ENCODE measurements around the gene TEKT4. TPM values are rescaled to one million over a fixed set of nuclear protein-coding genes. Genes with fewer than 3 reads are reported as not detected.
"Not testable (repeated sequence)": the region's sequence is repeated elsewhere in the genome, so short reads cannot be mapped to it uniquely, and the experiment has no call there.

TEKT4 gene
- total RNA-seq, 1 donor from 2014 or later: 0.29 TPM

DNA sequence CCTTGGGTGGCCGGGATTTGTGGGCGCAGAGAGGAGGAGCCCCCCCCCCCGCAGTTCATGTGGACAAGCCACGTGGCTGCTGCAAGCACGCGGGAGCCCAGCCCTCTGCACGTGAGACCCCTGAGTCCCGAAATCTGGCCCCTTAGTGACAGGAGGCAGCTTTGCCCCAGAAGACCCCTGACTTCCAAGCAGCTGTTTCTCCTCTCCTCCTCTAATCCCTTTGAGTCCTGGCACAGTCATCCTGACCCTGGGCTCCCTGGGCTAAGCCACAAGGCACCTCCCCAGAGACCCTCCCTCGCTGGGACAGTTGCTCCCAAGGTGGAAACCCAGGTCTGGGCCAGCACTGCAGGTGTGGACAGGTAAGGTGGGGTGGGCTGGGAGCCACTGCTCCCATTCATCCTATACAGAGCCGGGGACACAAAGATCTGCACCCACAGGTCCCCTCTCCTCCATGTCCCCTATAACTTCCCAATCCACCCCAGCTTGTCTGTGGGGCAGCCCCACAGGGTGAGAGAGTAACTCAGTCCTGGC, 923 bp downstream of the TEKT4 start:
- intact Hi-C loops (cut with micrococcal nuclease): loop anchor here (10.0 kb wide), 1 partner anchor 83 kb away; no protein-coding TSS in a partner anchor
- no peak for DNase-seq (ENCODE audit: low spot score)
- H3K9me3 Mint-ChIP-seq: no peaks in the 10 kb centered on the region
- no peaks in the 10 kb centered on the region for H3K36me3 Mint-ChIP-seq (ENCODE audit: low read depth)
- H3K27ac Mint-ChIP-seq: no peak overlapping the region
- H3K4me3 Mint-ChIP-seq: no peak overlapping the region
- no peaks in the 10 kb centered on the region for H3K27me3 Mint-ChIP-seq (ENCODE audit: insufficient read depth)
- H3K4me1 Mint-ChIP-seq (ENCODE audit: low read depth): no peaks in the 10 kb centered on the region

DNA sequence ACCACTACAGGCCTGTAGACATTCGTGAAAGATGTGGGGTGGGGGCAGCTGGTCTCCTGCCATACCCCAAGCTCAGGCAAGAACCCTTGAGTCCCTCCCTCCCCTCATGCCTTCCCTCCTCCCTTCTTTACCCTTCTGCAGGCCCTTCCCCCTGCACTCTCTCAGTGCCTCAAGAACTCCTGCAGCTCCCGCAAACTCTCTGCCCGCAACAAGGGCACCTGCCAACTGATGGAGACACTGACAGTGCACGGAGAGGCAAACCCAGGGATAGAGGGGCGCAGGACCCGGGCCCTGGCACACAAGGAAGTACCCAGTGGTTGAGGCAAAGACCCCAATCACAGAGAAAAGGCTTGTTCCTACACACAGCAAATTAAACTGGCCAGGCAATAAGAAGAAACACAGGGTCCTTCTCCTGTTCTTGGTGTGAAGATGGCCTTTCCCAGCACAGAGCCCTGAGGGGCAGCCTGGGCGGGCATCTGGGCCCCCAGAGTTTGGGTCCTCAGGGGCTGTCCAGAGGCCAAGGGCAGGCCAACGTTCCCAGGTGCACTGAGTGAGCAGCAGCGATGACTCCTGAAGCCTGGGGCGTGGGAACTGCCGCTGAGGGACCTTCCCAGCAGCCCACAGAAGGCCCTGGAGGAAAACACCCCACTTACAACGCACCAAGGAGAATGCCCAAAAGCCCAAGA, 1.6 kb downstream of the TEKT4 start:
- Mint-ChIP-seq H3K9me3 (no peaks in the 10 kb centered on the region), H3K4me1 (ENCODE audit: low read depth) (no peaks in the 10 kb centered on the region), H3K36me3 (ENCODE audit: low read depth) (no peaks in the 10 kb centered on the region), H3K27me3 (ENCODE audit: insufficient read depth) (no peaks in the 10 kb centered on the region), H3K27ac (no peak overlapping the region), H3K4me3 (no peak overlapping the region)
- no peak for DNase-seq (ENCODE audit: low spot score)
- intact Hi-C loops (cut with micrococcal nuclease): loop anchor here (10.0 kb wide), 1 partner anchor 82 kb away; no protein-coding TSS in a partner anchor

DNA sequence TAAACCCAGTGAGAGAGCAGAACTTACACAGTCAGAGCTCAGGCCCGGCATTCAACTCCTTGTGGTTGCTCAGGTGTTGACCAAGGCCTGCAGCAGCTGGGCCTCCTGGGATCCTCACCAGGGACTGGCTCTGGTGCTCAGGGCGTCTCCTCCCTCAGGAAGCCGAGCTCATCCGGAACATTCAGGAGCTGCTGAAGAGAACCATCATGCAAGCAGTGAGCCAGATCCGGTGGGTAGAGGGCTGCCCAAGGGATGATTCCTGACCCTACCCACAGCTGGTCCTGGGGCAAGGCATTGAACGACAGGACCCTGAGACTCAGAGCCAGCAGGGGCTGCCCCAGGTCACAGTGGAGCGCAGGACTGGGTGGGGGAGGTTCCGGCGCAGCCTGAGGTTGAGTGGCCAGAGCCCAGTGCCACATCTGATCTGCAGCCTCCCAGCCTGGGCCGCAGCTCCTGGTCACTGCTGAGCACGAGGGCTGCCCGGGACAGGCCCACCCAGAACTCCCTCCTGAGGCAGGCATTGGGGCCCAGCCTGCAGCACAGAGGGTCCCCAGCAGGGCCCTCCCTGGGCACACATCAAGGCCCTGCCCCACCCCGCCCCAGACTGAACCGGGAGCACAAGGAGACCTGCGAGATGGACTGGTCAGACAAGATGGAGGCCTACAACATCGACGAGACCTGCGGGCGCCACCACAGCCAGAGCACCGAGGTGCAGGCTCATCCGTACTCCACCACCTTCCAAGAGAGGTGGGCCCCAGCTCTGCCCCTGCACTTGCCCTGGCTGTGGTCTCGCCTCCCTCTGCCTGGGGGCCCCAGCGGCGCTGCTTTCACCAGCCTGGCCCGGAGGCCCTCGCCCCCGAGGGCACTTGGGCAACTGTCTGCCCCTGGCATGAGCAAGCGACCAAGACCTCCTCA, 2.4 kb downstream of the TEKT4 start:
- no peaks in the 10 kb centered on the region for H3K27me3 Mint-ChIP-seq (ENCODE audit: insufficient read depth)
- no peaks in the 10 kb centered on the region for H3K36me3 Mint-ChIP-seq (ENCODE audit: low read depth)
- no peaks in the 10 kb centered on the region for H3K9me3 Mint-ChIP-seq
- no peak overlapping the region for H3K4me3 Mint-ChIP-seq
- no peak overlapping the region for H3K27ac Mint-ChIP-seq
- intact Hi-C loops (cut with micrococcal nuclease): loop anchor here (1.0 to 10.0 kb wide), 2 partner anchors 81 to 242 kb away; no protein-coding TSS in a partner anchor
- DNase-seq (ENCODE audit: low spot score): no peak
- H3K4me1 Mint-ChIP-seq (ENCODE audit: low read depth): no peaks in the 10 kb centered on the region

DNA sequence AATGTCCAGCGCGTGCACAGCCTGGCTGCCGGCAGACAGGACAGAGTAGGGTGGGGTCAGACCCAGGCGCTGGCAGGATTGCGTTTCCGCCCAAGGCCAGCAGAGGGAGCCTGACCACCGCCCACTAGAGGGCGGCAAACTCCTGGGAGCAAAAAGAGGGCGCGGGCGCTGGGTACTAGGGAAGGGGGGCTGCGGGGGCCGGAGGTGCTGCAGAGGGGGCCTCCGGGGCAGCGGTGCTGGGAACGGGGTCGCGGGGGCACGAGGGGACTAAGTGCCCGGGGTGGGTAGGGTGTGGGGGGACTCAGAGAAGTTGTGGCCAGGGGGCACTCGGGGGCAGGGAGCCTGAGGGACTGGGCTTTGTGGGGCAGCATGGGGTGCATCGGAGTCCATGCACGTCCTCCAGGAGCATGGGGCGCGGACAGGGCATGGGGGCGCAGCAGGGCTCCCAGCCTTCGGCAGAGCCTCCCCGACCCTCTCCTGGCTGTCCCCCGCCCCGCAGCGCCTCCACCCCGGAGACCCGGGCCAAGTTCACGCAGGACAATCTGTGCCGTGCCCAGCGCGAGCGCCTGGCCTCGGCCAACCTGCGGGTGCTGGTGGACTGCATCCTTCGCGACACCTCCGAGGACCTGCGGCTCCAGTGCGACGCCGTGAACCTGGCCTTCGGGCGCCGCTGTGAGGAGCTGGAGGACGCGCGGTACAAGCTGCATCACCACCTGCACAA, 3.2 kb downstream of the TEKT4 start:
- Mint-ChIP-seq H3K27me3 (ENCODE audit: insufficient read depth) (no peaks in the 10 kb centered on the region), H3K27ac (no peak overlapping the region), H3K4me1 (ENCODE audit: low read depth) (no peaks in the 10 kb centered on the region), H3K36me3 (ENCODE audit: low read depth) (no peaks in the 10 kb centered on the region), H3K9me3 (no peaks in the 10 kb centered on the region), H3K4me3 (no peak overlapping the region)
- peak; percentile 56 for DNase-seq (ENCODE audit: low spot score)
- intact Hi-C loops (cut with micrococcal nuclease): loop anchor here (1.0 to 10.0 kb wide), 2 partner anchors 80 to 241 kb away; no protein-coding TSS in a partner anchor

DNA sequence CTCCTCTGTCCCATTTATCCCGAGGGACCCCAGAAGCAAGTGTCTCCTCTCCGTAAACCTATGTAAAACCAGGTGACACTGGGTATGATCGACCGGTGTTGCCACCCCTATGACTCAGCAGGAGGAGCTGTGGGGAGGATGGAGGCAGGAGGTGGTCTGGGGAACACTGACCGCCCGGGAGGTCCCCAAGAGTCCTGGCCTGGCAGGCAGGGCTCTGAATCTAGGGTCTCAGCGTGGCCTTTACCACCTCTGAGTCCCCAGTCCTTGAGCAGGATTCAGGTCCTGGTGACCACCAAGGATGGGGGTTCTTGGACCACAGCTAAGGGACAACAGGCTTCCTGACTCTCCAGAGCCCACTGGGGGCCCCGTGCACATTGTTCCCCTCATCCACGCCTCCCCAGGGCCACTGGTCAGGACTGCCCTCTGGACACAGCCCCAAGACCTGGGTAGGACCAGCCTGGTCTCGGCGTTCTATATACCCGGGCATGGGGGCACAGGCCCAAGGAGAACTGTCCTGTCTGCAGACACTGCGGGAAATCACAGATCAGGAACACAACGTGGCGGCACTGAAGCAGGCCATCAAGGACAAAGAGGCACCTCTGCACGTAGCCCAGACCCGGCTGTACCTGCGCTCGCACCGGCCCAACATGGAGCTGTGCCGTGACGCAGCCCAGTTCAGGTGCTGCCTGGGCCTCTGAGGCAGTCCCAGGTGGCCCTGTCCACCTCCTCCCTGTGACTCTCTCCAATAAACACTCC, 4.0 kb downstream of the TEKT4 start:
- no peak overlapping the region for H3K4me3 Mint-ChIP-seq
- H3K27ac Mint-ChIP-seq: no peak overlapping the region
- H3K9me3 Mint-ChIP-seq: no peaks in the 10 kb centered on the region
- H3K4me1 Mint-ChIP-seq (ENCODE audit: low read depth): no peaks in the 10 kb centered on the region
- intact Hi-C loops (cut with micrococcal nuclease): loop anchor here (10.0 kb wide), 1 partner anchor 80 kb away; no protein-coding TSS in a partner anchor
- H3K27me3 Mint-ChIP-seq (ENCODE audit: insufficient read depth): no peaks in the 10 kb centered on the region
- DNase-seq (ENCODE audit: low spot score): no peak
- H3K36me3 Mint-ChIP-seq (ENCODE audit: low read depth): no peaks in the 10 kb centered on the region

DNA sequence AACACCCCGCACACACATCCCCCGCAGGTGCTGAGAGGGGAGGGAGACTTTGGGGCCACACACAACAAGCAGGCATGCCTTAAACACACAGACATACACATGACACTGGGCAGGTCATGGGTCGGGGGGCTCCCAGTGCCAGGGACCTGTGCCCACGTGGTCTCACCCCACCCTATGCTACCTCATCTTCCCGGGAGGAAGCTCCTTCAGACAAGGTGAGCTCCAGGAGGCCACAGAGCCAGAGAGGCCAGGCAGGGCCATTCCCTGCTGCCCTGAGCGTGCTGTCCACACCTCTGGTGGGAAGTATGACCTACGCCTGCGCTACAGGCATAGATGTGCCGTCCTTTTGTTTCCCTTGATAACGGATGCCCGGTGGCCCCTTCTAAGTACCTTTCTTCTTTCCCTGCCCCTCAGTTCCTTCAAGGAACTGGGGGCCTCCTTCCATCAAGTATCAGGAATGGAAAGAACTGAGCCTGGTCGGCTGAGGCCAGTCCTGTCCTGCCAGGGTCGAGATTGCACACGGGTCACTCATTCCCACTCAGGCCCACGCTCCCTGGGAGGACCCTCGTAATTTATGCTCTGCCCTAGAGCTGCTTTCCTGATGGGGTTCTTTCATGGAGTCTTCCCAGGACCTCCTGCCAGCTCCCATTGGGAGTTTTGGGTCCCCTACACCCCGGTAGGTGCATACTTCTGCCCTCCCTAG, 4.7 kb downstream of the TEKT4 start:
- intact Hi-C loops (cut with micrococcal nuclease): loop anchor here (10.0 kb wide), 1 partner anchor 79 kb away; no protein-coding TSS in a partner anchor
- H3K4me1 Mint-ChIP-seq (ENCODE audit: low read depth): no peaks in the 10 kb centered on the region
- no peaks in the 10 kb centered on the region for H3K36me3 Mint-ChIP-seq (ENCODE audit: low read depth)
- H3K27me3 Mint-ChIP-seq (ENCODE audit: insufficient read depth): no peaks in the 10 kb centered on the region
- H3K9me3 Mint-ChIP-seq: no peaks in the 10 kb centered on the region
- H3K4me3 Mint-ChIP-seq: no peak overlapping the region
- no peak overlapping the region for H3K27ac Mint-ChIP-seq
- no peak for DNase-seq (ENCODE audit: low spot score)

DNA sequence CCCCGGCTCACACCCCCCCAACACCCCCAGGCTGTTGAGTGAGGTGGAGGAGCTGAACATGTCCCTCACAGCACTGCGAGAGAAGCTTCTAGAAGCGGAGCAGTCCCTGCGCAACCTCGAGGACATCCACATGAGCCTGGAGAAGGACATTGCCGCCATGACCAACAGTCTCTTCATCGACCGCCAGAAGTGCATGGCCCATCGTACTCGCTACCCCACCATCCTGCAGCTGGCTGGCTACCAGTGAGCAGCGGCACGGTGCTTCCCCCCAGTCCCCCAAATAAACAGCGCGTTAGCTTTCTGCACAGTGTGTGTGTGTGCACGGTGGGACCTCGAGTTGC, 5.3 kb downstream of the TEKT4 start:
- intact Hi-C loops (cut with micrococcal nuclease): loop anchor here (10.0 kb wide), 1 partner anchor 78 kb away; no protein-coding TSS in a partner anchor
- no peak overlapping the region for H3K27ac Mint-ChIP-seq
- no peaks in the 10 kb centered on the region for H3K4me1 Mint-ChIP-seq (ENCODE audit: low read depth)
- H3K4me3 Mint-ChIP-seq: no peak overlapping the region
- no peaks in the 10 kb centered on the region for H3K9me3 Mint-ChIP-seq
- DNase-seq (ENCODE audit: low spot score): no peak
- no peaks in the 10 kb centered on the region for H3K27me3 Mint-ChIP-seq (ENCODE audit: insufficient read depth)
- H3K36me3 Mint-ChIP-seq (ENCODE audit: low read depth): no peaks in the 10 kb centered on the region

DNA sequence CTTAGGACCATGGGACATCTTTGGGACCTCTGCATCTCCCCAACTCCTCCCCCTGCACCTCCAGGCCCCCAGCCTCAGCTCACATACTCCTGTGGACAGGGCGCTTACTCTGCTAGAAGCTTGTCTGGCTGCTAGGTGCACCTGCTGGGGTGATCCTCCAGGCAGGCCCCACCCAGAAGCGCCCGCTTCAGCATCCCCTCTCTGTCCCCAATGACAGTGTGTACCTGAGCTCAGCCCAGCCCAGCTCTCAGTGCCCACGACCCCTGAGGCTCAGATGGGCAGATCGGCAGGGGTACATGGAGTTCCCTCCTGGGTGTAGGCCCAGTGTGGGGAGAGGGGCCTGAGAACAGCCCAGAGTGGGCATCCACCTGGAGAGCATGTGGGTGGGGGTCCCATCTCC, 5.9 kb downstream of the TEKT4 start:
- DNase-seq (ENCODE audit: low spot score): no peak
- Mint-ChIP-seq H3K4me3 (no peak overlapping the region), H3K27me3 (ENCODE audit: insufficient read depth) (no peaks in the 10 kb centered on the region), H3K36me3 (ENCODE audit: low read depth) (no peaks in the 10 kb centered on the region), H3K4me1 (ENCODE audit: low read depth) (no peaks in the 10 kb centered on the region), H3K9me3 (no peaks in the 10 kb centered on the region), H3K27ac (no peak overlapping the region)
- intact Hi-C loops (cut with micrococcal nuclease): loop anchor here (10.0 kb wide), 1 partner anchor 78 kb away; no protein-coding TSS in a partner anchor

DNA sequence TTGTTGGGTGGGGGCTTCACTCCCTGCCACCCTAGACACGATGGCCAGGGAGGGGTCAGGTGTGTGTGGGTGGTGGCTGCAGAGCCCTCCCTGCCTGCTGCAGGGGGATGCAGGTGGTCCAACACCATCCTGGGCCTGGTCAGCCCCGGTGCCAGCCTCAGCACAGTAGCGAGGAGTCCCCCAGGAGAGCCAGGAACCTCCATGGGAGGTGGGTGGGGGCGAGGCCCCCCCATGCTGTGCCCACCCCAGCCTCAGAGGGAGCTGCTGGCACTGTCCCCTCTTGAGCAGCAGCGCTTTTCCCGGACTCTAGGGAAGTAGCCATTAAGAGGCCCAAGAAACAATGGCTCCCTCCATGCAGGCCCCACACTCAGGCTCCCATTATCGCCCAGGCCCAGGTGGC, 7.3 kb downstream of the TEKT4 start:
- not testable (repeated sequence) for H3K27ac Mint-ChIP-seq; DNase-seq (ENCODE audit: low spot score); H3K4me1 Mint-ChIP-seq (ENCODE audit: low read depth); H3K9me3 Mint-ChIP-seq; H3K27me3 Mint-ChIP-seq (ENCODE audit: insufficient read depth); H3K36me3 Mint-ChIP-seq (ENCODE audit: low read depth); H3K4me3 Mint-ChIP-seq
- intact Hi-C loops (cut with micrococcal nuclease): loop anchor here (10.0 kb wide), 1 partner anchor 76 kb away; no protein-coding TSS in a partner anchor

DNA sequence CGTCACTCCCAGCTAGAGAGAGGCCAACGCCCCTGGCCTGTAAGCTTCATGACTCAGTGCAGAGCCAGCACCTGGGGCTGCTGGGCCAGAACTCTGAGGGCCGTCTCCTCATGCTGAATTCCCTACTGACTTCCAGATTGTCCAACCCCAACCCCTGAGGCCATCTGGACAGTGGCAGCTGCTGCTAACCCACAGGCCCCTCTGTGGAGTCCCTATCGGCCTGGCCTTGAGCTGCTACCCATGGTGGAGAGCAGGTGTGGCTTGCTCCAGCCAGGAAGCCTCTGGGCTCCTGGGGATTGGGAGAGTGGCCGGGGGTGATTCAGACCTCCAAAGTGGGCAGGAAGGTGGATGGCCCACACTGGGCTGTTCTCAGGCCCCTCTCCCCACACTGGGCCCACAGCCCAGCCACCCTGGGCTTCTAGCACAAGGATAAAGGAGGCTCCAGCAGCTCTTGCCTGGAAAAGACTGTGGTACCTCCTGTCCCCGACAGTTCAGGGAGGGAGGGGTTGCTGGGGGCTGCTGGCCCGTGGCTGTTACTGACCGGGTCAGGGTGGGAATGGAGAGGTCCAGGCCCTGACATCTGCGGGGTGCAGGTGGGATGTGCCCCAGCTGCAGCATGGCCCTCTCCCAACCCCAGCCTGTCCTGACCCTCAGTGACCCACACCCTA, 8.2 kb downstream of the TEKT4 start:
- H3K4me3 Mint-ChIP-seq: no peak overlapping the region
- no peak for DNase-seq (ENCODE audit: low spot score)
- H3K27me3 Mint-ChIP-seq (ENCODE audit: insufficient read depth): no peaks in the 10 kb centered on the region
- no peaks in the 10 kb centered on the region for H3K4me1 Mint-ChIP-seq (ENCODE audit: low read depth)
- intact Hi-C loops (cut with micrococcal nuclease): loop anchor here (10.0 kb wide), 1 partner anchor 75 kb away; no protein-coding TSS in a partner anchor
- peaks cover 7% of the 10 kb centered on the region for H3K9me3 Mint-ChIP-seq
- no peak overlapping the region for H3K27ac Mint-ChIP-seq
- no peaks in the 10 kb centered on the region for H3K36me3 Mint-ChIP-seq (ENCODE audit: low read depth)

DNA sequence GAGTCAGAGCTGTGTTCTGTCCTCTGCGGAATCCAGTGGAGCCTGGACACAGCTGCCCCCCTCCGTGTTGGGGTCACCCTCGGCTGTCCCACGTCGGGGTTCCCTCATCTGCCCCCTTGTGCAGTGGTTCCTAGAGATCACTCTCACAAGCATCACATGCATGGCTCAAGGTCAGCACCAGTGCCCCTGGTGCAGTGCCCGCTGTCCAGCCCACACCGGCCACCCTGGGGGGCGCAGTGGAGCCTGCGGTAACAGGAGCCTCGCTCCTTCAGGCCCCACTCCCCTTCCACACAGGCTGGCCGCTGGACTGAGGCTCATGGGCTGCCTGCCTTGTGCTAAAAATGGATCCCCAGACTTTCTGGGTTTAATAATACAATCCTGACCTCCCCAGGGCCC, 8.8 kb downstream of the TEKT4 start:
- Mint-ChIP-seq H3K27me3 (ENCODE audit: insufficient read depth) (no peaks in the 10 kb centered on the region), H3K4me3 (no peak overlapping the region), H3K9me3 (peaks cover 7% of the 10 kb centered on the region), H3K27ac (no peak overlapping the region), H3K36me3 (ENCODE audit: low read depth) (no peaks in the 10 kb centered on the region), H3K4me1 (ENCODE audit: low read depth) (no peaks in the 10 kb centered on the region)
- no peak for DNase-seq (ENCODE audit: low spot score)
- intact Hi-C loops (cut with micrococcal nuclease): loop anchor here (10.0 kb wide), 1 partner anchor 75 kb away; no protein-coding TSS in a partner anchor

Data from activated T-helper 1 cell treated with anti-CD3 and anti-CD28 coated beads, Interleukin-12 subunit alpha, Interleukin-12 subunit beta, Interleukin-2, Interleukin-4 antibody, amounts not matched to agents 30 ng/mL and 10 ng/mL and 1 ng/mL, durations not matched to agents 14 hours and 24 hours and 36 hours (primary cell).